HTERT RPE-1 (cell line): ENCODE data around the gene STRADB.
"Not testable (repeated sequence)": the region's sequence is repeated elsewhere in the genome, so short reads cannot be mapped to it uniquely, and the experiment has no call there.

ENCODE experiments used
- in situ Hi-C: fragments of 300-500 bp; cut with MboI; formaldehyde crosslinking; loops from 4 replicates; pipeline ENCODE4 v1.14.3; 2020; ENCODE audit warnings: low sequenced_read_pairs

STRADB gene

DNA sequence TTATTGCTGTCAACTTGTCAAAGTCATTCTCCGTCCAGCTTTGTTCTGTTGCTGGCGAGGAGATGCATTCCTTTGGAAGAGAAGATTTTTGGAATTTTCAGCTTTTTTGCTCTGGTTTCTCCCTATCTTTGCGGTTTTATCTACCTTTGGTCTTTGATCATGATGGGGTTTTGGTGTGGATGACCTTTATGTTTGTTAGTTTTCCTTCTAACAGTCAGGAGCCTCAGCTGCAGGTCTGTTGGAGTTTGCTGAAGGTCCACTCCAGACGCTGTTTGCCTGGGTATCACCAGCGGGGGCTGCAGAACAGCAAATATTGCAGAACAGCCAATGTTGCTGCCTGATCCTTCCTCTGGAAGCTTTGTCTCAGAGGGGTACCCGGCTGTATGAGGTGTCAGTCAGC is 21.7 kb upstream of the STRADB start:
- in situ Hi-C loops, result not testable (repeated sequence)

DNA sequence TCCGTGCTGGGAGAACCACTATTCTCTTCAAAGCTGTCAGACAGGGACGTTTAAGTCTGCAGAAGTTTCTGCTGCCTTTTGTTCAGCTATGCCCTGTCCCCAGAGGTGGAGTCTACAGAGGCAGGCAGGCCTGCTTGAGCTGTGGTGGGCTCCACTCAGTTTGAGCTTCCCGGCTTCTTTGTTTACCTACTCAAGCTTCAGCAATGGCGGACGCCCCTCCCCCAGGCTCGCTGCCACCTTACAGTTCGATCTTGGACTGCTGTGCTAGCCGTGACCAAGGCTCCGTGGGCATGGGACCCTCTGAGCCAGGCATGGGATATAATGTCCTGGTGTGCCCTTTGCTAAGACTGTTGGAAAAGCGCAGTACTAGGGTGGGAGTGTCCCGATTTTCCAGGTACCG is 21.2 kb upstream of the STRADB start:
- in situ Hi-C loops, result not testable (repeated sequence)

DNA sequence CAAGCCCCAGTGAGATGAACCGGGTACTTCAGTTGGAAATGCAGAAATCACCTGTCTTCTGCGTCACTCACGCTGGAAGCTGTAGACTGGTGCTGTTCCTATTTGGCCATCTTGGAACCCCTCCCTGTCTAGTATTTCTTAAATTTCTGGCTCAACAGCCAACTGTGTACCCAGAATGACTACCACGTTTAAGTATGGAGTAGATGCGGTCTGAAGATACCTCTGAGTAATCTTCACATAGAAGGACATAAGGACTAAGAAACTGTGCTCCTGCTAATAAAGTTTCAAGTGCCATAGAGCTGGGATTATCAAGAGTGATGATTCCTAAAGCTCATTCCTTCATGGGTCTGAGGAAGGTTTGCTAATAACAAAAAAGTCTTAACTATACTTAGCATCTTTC is 20.7 kb upstream of the STRADB start:
- in situ Hi-C loops, result no loop called here

DNA sequence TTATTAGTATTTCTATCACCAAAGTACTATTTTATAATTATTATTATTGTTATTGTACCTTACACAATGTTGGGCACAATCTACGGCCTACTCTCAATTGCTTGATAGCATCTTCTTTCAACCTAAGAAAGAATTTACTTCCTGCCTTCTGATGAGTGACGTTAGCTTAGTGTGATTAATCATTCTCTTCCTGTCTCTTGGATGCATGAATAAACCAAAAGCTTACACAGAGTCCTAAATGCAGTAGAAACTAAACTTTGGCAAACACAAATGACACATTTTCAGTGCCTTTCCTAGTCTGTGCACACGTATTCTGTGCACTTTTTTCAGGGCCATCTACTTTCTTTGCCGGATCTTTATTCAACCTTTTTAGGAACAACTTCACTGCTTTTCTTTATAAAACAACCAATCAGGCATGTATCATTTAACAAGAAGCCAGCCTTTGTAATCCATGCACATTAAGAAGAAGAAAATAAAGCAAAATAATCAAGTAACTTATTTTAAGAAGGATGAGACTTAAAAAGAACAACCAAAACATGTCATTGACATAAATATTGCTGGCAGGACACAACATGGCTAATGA is 19.4 kb upstream of the STRADB start:
- in situ Hi-C loops, result no loop called here

DNA sequence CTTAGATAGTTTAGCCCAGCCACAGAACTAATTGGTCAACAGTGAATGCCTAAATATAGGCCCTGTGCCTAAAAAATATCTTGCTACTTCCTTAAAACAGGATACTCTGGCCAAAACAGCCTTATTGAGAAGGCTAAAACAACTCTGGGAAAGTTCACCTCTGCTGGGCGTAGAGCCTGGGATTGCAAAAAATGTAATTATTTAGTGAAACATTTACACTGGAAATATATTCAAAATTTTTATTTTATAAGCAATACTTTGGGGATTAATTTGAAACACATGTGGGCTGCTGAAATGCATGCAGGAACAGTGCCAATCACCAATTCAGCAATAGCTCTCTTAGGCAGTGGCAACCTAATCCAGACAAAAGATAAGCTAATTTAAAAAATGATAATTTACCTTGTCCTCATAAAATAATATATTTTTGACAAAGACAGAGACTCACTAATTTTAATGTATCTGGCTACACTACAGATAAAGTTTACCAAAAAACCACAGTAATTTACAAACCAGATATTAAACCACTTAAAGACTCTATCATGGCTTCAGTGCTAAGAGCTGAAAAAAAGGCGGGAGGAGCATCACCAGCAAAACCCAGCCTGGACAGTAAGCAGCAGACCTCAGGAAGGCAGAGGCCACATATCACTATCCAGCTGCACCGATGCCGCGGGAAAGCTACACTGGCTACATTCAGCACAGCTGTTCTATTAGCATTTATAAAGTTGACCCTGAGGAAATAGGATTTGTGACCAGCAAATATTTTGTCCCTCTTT is 18.7 kb upstream of the STRADB start:
- in situ Hi-C loops, result no loop called here

DNA sequence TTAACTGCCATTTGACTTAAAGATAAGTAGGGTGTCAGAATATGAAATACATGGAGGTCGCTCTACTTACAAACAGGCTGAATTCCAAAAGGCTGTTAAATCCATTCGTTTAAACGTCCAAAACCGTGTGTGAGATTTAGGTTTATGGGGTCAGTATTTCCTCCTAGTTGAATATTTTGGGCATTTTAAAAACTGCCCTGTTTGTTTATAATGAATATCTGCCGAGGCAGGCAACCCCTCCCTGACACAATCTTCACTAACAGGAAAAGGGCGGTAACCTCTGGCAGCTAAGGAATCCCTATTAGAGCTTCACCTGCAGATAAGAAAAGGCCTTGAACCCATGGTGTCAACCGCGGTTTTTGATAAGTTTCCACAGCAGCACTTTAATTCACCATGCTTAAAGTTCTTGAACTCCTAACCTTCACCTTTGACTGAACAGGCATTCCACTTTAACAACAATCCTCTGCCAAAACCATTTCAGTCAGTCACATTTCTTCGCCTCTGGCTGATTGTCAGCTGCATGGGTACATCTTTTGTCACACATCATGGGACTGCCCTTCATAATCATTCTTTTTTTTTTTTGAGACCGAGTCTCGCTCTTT is 18.0 kb upstream of the STRADB start:
- in situ Hi-C loops, result no loop called here

DNA sequence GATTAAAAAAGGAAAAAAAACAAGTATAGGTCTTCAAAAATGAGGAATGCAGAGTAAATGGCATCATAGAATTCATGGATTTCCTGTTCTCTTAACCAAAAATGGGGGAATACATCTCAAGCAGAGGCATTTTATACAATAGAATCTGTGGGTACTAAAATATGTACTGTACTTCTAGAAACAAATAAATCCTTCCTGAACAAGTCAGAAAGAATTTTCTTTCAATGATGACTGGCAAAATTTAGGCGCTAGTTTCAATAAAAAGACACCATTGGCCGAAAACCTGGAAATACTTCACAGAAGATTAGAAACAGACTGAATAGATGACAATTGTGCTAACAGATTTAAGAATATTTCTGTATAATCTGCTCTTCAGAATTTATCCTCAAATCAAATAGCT is 15.4 kb upstream of the STRADB start:
- in situ Hi-C loops, result no loop called here

DNA sequence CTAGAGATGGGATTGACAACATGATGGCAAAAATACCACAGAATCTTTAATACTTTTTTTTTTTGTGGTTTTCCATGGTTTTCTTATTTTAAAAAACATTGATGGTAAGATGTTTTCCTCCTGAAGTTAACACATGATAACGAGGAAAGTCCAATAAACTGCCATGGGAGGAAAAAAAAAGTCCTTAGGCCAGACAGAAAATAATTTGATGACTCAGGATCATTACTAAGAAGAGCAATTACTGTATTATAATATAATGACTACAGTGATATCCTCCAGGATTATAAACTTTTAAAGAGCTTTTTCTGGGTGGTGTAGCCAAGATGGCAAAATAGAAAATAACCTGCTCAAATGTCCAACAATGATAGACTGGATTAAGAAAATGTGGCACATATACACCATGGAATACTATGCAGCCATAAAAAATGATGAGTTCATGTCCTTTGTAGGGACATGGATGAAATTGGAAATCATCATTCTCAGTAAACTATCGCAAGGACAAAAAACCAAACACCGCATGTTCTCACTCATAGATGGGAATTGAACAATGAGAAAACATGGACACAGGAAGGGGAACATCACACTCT is 12.1 kb upstream of the STRADB start:
- in situ Hi-C loops, result not testable (repeated sequence)

DNA sequence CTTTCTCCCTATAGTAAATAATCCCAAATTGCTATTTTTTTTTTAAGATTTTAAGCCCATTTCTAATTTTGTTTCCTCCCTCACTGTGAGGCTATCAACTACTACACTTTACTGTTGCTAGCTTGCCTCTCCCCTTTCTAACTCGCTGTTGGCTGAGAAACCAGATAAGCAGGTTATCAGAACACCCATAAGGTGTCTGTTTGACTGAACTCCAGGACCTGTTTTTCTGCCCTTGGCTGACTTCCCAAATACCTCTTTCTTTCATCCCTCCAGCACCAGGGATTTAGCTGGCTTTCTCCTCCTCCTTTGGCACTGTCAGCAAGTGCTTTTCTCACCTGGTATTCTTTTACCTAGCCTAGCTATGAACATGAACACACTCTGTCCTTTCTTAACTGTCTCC is 11.4 kb upstream of the STRADB start:
- in situ Hi-C loops, result no loop called here

DNA sequence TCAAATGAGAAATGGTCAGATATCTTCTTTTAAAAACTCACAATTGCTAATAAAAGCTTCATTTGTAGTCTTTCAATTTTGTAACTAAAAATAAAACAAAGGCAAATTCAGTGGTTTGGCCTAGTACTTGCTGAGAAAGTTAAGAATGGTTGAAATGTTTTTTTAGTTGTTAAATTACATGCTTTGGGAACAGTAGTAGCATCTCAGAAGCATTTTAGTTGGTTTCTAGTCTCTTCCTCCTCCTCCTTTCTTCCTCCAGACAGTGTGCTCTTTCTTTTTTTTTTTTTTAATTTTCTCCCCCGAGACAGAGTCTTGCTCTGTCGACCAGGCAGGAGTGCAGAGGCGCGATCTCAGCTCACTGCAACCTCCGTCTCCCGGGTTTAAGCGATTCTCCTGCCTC is 10.1 kb upstream of the STRADB start:
- in situ Hi-C loops, result no loop called here

DNA sequence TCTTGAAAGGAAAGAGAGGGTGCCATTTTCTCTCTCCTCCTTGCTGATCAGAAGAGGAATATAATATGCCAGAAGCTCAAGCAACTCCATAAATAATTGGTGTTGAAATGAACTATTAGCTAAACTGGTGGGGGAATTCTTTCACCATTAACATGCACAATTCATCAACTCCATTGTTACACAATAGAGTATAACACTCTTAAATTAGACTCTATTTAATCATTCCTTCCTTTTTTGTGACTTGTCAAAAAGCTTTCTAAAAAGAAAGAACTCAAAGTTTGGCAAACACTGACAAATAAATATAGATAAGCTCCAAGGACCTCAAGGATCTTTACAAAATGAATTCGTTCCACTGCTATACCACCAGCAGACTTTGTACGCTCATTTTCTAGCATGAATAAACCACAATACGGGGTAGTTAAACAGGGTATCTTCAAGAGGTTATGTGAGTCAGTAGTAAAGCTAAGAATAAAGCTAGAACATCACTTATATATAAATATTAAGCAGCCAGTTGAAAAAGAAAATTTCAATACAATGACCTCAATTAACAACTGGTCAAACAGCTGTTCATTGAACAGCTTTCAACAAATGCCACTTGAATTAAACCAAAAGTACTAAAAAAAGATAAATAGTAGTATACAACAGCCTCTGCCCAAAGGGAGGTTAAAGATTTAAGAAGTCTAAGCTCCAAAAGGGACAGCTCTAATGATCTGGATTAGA is 6.6 kb upstream of the STRADB start:
- in situ Hi-C loops, result no loop called here

DNA sequence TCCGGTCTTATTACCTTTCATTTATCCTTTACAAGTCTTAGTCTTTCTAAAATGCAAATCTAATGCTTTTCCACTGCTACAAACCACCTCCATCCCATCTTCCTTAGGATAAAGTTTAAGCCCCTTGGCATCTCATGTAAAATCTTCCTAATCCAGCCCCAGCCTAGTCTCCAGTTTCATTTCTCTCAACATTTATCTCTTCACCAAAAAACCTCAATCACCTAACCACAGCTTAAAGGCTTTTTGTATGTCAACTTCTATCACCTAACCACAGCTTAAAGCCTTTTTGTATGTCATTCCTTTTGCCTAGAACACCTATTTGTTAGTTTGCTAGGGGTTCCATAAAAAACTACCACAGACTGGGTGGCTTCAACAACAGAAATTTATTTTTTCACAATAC is 4.5 kb upstream of the STRADB start:
- in situ Hi-C loops, result no loop called here

DNA sequence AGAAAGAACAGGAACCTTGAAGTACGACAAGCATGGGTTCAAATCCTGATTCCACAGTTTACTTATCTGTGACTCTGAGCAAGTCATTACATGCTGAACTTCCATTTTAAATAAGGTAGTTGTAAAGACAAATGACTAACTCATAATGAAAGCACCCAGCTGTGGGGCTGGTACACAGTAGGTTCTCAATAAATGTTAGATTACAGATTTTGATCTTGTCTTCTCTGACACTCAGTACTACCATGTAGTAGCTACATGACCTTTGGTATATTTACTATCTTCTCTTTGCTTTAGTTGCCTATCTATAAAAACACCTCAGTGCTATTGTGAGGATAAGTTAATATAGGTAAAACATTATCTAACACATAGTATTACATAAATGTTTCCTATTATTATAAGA is 3.5 kb upstream of the STRADB start:
- in situ Hi-C loops, result no loop called here

DNA sequence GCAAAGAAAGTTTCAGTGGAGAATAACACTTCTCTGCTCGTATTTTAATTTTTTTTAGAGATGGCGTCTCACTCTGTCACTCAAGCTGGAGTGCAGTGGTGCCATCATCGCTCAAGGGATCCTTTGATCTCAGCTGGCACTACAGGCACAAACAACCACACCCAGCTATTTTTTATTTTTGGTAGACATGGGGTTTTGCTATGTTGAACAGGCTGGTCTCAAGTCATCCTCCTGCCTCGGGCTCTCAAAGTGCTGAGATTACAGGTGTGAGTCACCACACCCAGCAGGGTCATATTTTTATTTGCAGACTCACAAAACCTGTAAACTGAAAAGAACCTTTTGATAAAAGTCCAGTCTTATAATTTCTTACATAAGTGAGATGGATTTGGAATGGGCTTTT is 2.8 kb upstream of the STRADB start:
- in situ Hi-C loops, result no loop called here

DNA sequence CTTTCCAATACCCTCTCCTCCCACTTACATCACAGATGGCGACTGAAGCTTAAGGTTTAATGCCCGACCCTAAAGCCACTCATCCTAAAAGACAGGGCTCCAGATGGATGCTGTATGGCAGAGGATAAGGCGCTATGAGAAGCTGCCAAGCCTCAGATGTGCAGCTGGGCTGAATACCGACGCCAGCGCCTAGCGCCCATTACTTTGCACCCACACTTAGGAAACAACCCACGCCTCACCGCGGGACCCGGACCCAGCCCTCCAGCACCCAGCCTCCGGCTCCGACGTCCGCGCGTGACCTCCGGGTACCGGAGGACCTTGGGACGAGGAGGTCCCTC is 617 bp upstream of the STRADB start:
- in situ Hi-C loops, result no loop called here

DNA sequence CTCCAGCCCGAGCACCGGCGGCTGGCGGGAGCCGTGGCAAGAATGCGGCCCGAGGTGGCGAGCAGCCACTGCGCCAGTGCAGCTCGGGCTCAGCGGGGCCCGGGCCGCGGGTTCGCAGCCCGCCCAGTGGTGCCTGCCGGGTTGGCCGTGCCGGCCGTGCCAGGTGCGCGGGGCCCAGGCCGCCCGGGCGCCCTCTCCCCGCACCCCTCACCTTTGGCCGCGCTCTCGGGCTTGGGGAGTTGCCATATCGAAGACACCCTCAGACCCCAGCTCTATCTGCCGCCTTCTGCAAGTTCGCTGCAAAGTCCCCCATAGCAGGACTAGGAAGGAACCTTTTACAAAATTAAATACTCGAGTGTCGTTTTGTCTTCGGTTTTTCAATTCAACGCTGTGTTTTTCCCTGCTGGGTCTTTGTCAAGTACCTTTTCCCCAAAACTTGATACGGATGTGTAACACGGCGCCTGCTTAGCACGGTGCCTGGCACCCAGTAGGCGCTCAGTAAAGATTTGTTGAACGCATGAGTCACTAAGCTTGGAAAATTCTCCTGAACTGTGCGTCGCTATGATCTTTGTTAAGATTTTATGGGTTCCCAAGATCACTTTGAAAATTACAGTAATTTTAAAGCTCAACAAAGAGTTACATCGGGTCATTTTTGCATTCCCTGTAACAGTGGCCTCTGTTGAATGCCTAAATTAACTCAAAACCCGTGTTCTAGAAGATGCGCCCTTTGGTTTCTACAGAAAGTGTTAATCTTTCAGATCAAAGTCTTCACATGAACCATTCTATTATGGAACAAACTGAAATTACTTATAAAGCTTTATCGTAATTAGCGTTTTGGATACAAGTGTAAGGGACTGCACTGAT is 750 bp downstream of the STRADB start:
- in situ Hi-C loops, result no loop called here

DNA sequence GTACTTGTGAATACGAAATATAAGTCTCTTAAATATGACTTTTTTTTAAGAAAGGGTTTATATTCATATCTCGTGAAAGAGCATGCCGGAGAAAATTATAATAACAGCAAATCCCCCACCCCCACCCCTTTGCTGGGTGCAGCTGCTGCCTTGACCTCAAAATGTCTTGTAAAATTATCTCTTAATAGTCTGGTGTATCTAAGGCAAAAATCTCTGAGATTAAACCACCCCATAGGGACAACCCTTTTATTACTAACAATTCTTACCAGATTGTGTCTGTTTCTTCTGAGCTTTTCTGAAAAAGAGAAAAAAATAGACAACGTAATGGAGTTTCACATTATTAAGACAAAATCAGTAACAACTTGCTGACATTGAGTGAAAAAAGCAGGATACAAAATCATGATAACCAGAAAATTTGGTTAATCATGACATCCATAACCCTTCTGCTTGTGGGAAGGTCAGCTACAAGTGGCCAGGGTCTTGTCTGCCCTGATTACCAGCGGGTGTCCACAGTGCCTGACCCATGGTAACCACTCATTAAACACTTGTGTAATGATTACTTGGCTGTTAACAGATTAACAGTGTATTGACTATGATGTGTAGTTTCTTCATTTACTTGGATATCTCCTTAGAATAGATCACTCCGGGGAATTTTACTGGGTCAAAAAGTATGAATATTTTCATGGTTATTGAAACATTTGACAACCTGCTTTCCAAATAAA is 1.5 kb downstream of the STRADB start:
- in situ Hi-C loops, result no loop called here

DNA sequence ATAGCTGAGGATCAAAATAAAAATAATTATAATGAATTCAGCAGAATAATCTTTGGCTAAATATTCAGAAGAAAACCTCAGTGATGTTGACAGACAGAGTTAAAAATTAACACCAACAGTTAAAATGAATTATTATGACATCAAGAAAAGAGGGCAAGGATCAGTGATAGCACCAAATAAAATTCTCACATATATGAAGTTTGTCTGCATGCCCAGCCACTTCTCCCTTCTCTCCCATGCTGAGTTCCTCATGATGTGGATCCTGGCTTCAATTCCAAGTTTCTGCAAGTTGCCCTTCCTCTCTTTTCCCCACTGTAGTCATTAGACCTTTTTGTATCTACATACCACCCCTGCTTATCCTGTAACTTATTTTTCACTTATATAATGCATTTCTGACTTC is 6.8 kb downstream of the STRADB start:
- in situ Hi-C loops, result no loop called here

DNA sequence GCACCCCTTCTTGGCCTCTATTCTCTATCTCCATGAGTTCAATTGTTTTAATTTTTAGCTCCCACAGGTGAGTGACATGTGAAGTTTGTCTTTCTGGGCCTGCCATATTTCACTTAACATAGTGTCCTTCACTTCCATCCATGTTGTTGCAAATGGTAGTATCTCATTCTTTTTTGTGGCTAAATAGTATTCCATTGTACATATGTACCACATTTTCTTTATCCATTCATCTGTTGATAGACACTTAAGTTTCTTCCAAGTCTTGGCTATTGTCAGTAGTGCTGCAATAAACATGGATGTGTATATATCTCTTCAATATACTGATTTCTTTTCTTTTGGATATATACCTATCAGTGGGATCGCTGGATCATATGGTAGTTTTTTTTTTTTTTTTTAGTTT is 9.0 kb downstream of the STRADB start:
- in situ Hi-C loops, result no loop called here

DNA sequence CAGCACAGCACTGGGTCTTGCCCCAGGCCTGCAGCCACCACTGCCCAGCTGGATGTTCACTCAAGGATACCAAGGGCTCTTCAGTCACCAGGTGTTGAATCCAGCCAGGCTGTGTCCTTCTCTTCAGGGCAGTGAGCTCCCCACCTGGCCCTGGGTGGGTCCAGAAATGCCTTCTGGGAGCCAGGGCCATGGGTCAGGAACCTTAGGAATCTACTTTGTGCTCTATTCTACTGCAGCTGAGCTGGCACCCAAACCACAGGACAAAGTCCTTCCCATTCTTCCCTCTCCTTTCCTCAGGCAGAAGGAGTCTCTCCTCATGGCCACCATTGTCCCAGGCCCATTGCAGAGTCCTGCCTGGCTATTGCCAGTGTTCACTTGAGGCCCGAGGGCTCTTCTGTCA is 13.0 kb downstream of the STRADB start:
- in situ Hi-C loops, result no loop called here
